CD14-positive monocyte (primary cell): ENCODE results near the gene KLF9. TPM values are rescaled to one million over a fixed set of nuclear protein-coding genes. Genes with fewer than 3 reads are reported as not detected.

ENCODE experiments used
- DNase-seq, 3 donors: peaks; one replicate each; pipeline ENCODE4 v3.0.0-alpha.2; 2011 to 2022
- H2AFZ ChIP-seq: 2 replicates; pipeline ENCODE4 v1.6.0; 2012; ENCODE audit warnings: mild to moderate bottlenecking, low read depth, low read length, inconsistent platforms; ENCODE audit not compliant: insufficient read depth, poor library complexity, severe bottlenecking
- H3K27ac ChIP-seq, 2 donors: 1 replicate in 1 of 2; 2 replicates in 1 of 2; pipeline ENCODE4 v1.5.1; 2012 to 2013; ENCODE audit warnings: low read length in 2 of 2, control low read depth in 1 of 2, inconsistent platforms in 1 of 2, low read depth in 1 of 2, mild to moderate bottlenecking in 1 of 2
- H3K27me3 ChIP-seq, 2 donors: one replicate each; pipeline versions ENCODE4 v1.6.0 to v1.6.1; 2011 to 2013; ENCODE audit warnings: low read length in 2 of 2; ENCODE audit not compliant: control insufficient read depth in 2 of 2, insufficient read depth in 2 of 2
- H3K36me3 ChIP-seq, 2 donors: replicated peaks in 1 of 2; 1 replicate in 1 of 2; 2 replicates in 1 of 2; pipeline versions ENCODE4 v1.5.1 to v1.6.1; 2012 to 2013; ENCODE audit warnings: low read length in 2 of 2, control low read depth in 1 of 2, inconsistent platforms in 1 of 2, mild to moderate bottlenecking in 1 of 2; ENCODE audit not compliant: insufficient read depth in 2 of 2, control insufficient read depth in 1 of 2
- H3K4me1 ChIP-seq, 2 donors: 1 replicate in 1 of 2; 2 replicates in 1 of 2; pipeline versions ENCODE4 v1.5.1 to v1.6.1; 2012 to 2013; ENCODE audit warnings: low read length in 2 of 2, control low read depth in 1 of 2, inconsistent platforms in 1 of 2, mild to moderate bottlenecking in 1 of 2, moderate library complexity in 1 of 2; ENCODE audit not compliant: insufficient read depth in 2 of 2, control insufficient read depth in 1 of 2
- H3K4me2 ChIP-seq: replicated peaks from 2 replicates; pipeline ENCODE3; 2012; ENCODE audit warnings: low read length, moderate library complexity, mild to moderate bottlenecking; ENCODE audit not compliant: poor library complexity, severe bottlenecking; ENCODE audit errors: extremely low read depth
- H3K4me3 ChIP-seq, 3 experiments: fragments of 200-600 bp in 1 of 3; sonication (generic) in 1 of 3; replicated peaks in 1 of 3; 1 replicate in 2 of 3; 2 replicates in 1 of 3; pipeline ENCODE4 v1.5.1; 2011 to 2013; ENCODE audit warnings: low read length in 3 of 3, mild to moderate bottlenecking in 3 of 3, control low read depth in 2 of 3, low read depth in 2 of 3, inconsistent platforms in 1 of 3, moderate library complexity in 1 of 3
- H3K79me2 ChIP-seq: 2 replicates; pipeline ENCODE4 v1.6.0; 2012; ENCODE audit warnings: mild to moderate bottlenecking, control low read depth, inconsistent platforms, low read length, moderate library complexity; ENCODE audit not compliant: insufficient read depth
- H3K9ac ChIP-seq: 2 replicates; pipeline ENCODE4 v1.6.0; 2017; ENCODE audit warnings: low read length, mild to moderate bottlenecking; ENCODE audit not compliant: insufficient read depth, poor library complexity, severe bottlenecking
- H3K9me3 ChIP-seq, 2 donors: replicated peaks in 1 of 2; 1 replicate in 1 of 2; 2 replicates in 1 of 2; pipeline versions ENCODE4 v1.5.1 to v1.6.1; 2012 to 2013; ENCODE audit warnings: low read length in 2 of 2, control low read depth in 1 of 2; ENCODE audit not compliant: control insufficient read depth in 1 of 2, insufficient read depth in 1 of 2
- H4K20me1 ChIP-seq: 2 replicates; pipeline ENCODE4 v1.6.0; 2012; ENCODE audit warnings: mild to moderate bottlenecking, low read length, control low read depth, moderate library complexity; ENCODE audit not compliant: insufficient read depth
- H3K27ac Mint-ChIP-seq, 7 donors: one replicate each; pipeline ENCODE4 v1.8.0; 2020; ENCODE audit warnings: mild to moderate bottlenecking in 7 of 7, mixed read lengths in 7 of 7, moderate library complexity in 6 of 7, inconsistent platforms in 2 of 7
- H3K27me3 Mint-ChIP-seq, 3 donors: one replicate each; pipeline ENCODE4 v1.8.0; 2021 to 2022; ENCODE audit warnings: low read depth in 3 of 3, mild to moderate bottlenecking in 3 of 3, mixed read lengths in 3 of 3, moderate library complexity in 3 of 3, inconsistent platforms in 1 of 3
- H3K36me3 Mint-ChIP-seq, 2 donors: one replicate each; pipeline ENCODE4 v1.8.0; 2020; ENCODE audit warnings: mixed read lengths in 2 of 2, inconsistent platforms in 1 of 2, mild to moderate bottlenecking in 1 of 2
- H3K4me1 Mint-ChIP-seq: one replicate; pipeline ENCODE4 v1.8.0; 2020; ENCODE audit warnings: mild to moderate bottlenecking, mixed read lengths
- H3K4me3 Mint-ChIP-seq, 2 donors: one replicate each; pipeline ENCODE4 v1.8.0; 2020; ENCODE audit warnings: mild to moderate bottlenecking in 2 of 2, mixed read lengths in 2 of 2, moderate library complexity in 1 of 2
- H3K9me3 Mint-ChIP-seq, 7 donors: one replicate each; pipeline ENCODE4 v1.8.0; 2020 to 2022; ENCODE audit warnings: mixed read lengths in 7 of 7, mild to moderate bottlenecking in 6 of 7, moderate library complexity in 6 of 7, inconsistent platforms in 2 of 7
- WGBS: methylation state at CpG from one replicate; pipeline ENCODE4 v1.1.5; 2013; ENCODE audit warnings: missing lambda C conversion rate; ENCODE audit not compliant: insufficient coverage; 5-methylcytosine and 5-hydroxymethylcytosine counted together
- intact Hi-C, 2 donors: fragments of 100-400 bp; cut with micrococcal nuclease; formaldehyde crosslinking; loops; one replicate each; pipeline versions ENCODE4 v1.15.0 to v1.15.1; 2023
- polyA plus RNA-seq, 3 donors: library from polyadenylated mRNA; depleted of rRNA in 1 of 3; unstranded in 2 of 3; stranded (reverse) in 1 of 3; fragments of 300-500 nt in 2 of 3; fragments of >200 nt in 1 of 3; fragmentation: Illumina TruSeq in 2 of 3; gene quantifications; 1 replicate in 2 of 3; 2 replicates in 1 of 3; pipeline ENCODE4 v1.2.3, GENCODE V29; 2012 to 2021
- TF ChIP-seq, protein P1 (sequence below): fragments of 200-600 bp; IDR thresholded peaks from one replicate; pipeline ENCODE4 v1.8.0; 2022; ENCODE audit warnings: antibody characterized with exemption, mild to moderate bottlenecking

Gene KLF9
- polyA plus RNA-seq, 3 donors, result 0.18 to 26.1 (median 0.72) TPM

DNA sequence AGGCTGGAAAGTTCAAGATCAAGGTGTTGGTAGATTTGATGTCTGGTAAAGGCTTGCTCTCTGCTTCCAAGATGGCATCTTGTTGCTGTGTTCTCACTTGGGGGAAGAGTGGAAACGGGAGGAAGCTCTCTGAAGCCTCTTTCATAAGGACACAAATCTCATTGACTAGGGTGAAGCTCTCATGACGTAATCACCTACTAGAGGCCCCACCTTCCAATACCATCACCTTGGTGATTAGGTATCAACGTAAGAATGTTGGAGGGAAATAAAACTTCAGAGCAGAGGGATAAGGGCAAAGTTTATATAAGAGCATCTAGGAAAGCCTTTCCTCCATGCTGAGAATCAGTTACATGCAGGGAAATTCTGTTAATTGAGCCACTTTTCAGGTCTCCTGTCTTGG, 15.4 kb upstream of the KLF9 start:
- Mint-ChIP-seq H3K9me3 (peaks cover 0 to 3% (median 1%) of the 10 kb centered on the region in 7 donors), H3K36me3 (no peaks in the 10 kb centered on the region), H3K27ac (no peak overlapping the region), H3K27me3 (peaks cover 0 to 2% (median 2%) of the 10 kb centered on the region in 3 donors), H3K4me1 (no peaks in the 10 kb centered on the region), H3K4me3 (no peak overlapping the region)
- H3K27ac ChIP-seq, result no peak overlapping the region
- DNase-seq, result no peak
- H3K9ac ChIP-seq, result no peak overlapping the region
- H4K20me1 ChIP-seq, result no peaks in the 10 kb centered on the region
- WGBS, result no CpG with 5 or more reads among the region's 3 CpGs
- TF ChIP-seq, protein P1, sequence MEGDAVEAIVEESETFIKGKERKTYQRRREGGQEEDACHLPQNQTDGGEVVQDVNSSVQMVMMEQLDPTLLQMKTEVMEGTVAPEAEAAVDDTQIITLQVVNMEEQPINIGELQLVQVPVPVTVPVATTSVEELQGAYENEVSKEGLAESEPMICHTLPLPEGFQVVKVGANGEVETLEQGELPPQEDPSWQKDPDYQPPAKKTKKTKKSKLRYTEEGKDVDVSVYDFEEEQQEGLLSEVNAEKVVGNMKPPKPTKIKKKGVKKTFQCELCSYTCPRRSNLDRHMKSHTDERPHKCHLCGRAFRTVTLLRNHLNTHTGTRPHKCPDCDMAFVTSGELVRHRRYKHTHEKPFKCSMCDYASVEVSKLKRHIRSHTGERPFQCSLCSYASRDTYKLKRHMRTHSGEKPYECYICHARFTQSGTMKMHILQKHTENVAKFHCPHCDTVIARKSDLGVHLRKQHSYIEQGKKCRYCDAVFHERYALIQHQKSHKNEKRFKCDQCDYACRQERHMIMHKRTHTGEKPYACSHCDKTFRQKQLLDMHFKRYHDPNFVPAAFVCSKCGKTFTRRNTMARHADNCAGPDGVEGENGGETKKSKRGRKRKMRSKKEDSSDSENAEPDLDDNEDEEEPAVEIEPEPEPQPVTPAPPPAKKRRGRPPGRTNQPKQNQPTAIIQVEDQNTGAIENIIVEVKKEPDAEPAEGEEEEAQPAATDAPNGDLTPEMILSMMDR, result no peak
- no peak overlapping the region for H3K4me3 ChIP-seq
- H2AFZ ChIP-seq, result no peak overlapping the region
- H3K36me3 ChIP-seq, result no peaks in the 10 kb centered on the region
- intact Hi-C loops, result loop anchor here in 1 of 2 donors (10.0 kb wide), 1 partner anchor 55 kb away; no protein-coding TSS in a partner anchor
- no peak overlapping the region for H3K4me2 ChIP-seq
- no peaks in the 10 kb centered on the region for H3K4me1 ChIP-seq
- no peaks in the 10 kb centered on the region for H3K79me2 ChIP-seq
- no peaks in the 10 kb centered on the region for H3K27me3 ChIP-seq
- H3K9me3 ChIP-seq, result no peaks in the 10 kb centered on the region

GRCh38 chr9:70428781-70429180, 14.3 kb upstream of the KLF9 start:
- Histone ChIP-seq H3K27me3 (no peaks in the 10 kb centered on the region), H3K79me2 (no peaks in the 10 kb centered on the region), H4K20me1 (no peaks in the 10 kb centered on the region), H3K4me3 (no peak overlapping the region), H3K9ac (no peak overlapping the region), H3K9me3 (no peaks in the 10 kb centered on the region), H3K27ac (no peak overlapping the region), H2AFZ (no peak overlapping the region), H3K4me1 (no peaks in the 10 kb centered on the region), H3K36me3 (no peaks in the 10 kb centered on the region), H3K4me2 (no peak overlapping the region)
- WGBS, result 76% methylated on average over 3 of the region's 5 CpGs
- no peaks in the 10 kb centered on the region for H3K36me3 Mint-ChIP-seq
- no peak overlapping the region for H3K4me3 Mint-ChIP-seq
- H3K27me3 Mint-ChIP-seq, result peaks cover 0 to 2% (median 2%) of the 10 kb centered on the region in 3 donors
- intact Hi-C loops, result loop anchor here in 1 of 2 donors (10.0 kb wide), 1 partner anchor 56 kb away; no protein-coding TSS in a partner anchor
- no peak for DNase-seq
- H3K9me3 Mint-ChIP-seq, result peaks cover 0 to 3% (median 1%) of the 10 kb centered on the region in 7 donors
- H3K4me1 Mint-ChIP-seq, result no peaks in the 10 kb centered on the region
- TF ChIP-seq, protein P1, result no peak
- H3K27ac Mint-ChIP-seq, result no peak overlapping the region
